Bronchial epithelial cell (primary cell): ENCODE results near the gene CRTC2. TPM values are rescaled to one million over a fixed set of nuclear protein-coding genes. Genes with fewer than 3 reads are reported as not detected.
A peak's percentile ranks its signal among the peaks of the same experiment; 100 is the strongest.

Experiments used
- DNase-seq: peaks from one replicate; pipeline ENCODE4 v3.0.0-alpha.2; 2010; ENCODE audit warnings: low read depth
- FAIRE-seq: peaks from 2 replicates; lab custom pipeline; 2011; peaks lifted over from hg19 to GRCh38; lab: Jason Lieb, UNC
- H3K27me3 ChIP-seq: 2 replicates; pipeline ENCODE4 v1.5.1; 2011; ENCODE audit warnings: low read length; ENCODE audit not compliant: control insufficient read depth, insufficient read depth
- H3K36me3 ChIP-seq: 2 replicates; pipeline ENCODE4 v1.5.1; 2011; ENCODE audit warnings: low read length; ENCODE audit not compliant: control insufficient read depth, insufficient read depth
- H3K4me3 ChIP-seq: 2 replicates; pipeline ENCODE4 v1.5.1; 2011; ENCODE audit warnings: mild to moderate bottlenecking, low read depth, low read length, control low read depth
- CTCF ChIP-seq: IDR thresholded peaks from 2 replicates; pipeline ENCODE4 v1.5.1; 2011; ENCODE audit warnings: mild to moderate bottlenecking, moderate library complexity, low read length, control low read depth, inconsistent platforms; ENCODE audit not compliant: insufficient read depth, severe bottlenecking
- total RNA-seq: library from RNA; depleted of rRNA; stranded (reverse); fragments of >200 nt; gene quantifications from 2 replicates; pipeline ENCODE4 v1.2.1, GENCODE V29; 2014

The CRTC2 gene
- total RNA-seq, 1 donor from 2014 or later = 2.6 TPM

- Histone ChIP-seq H3K36me3 (peaks cover 7% of the 10 kb centered on the region), H3K4me3 (no peak overlapping the region), H3K27me3 (no peaks in the 10 kb centered on the region)
- no peak for TF ChIP-seq CTCF
- FAIRE-seq = no peak
- DNase-seq = no peak
These were observed 36.8 kb upstream of the CRTC2 start for GRCh38 chr1:153995202-153995601.

- no peak for FAIRE-seq
- DNase-seq = no peak
These were observed 33.4 kb upstream of the CRTC2 start for GRCh38 chr1:153991806-153992205.

GRCh38 chr1:153991151-153991630 is 32.8 kb upstream of the CRTC2 start:
- Histone ChIP-seq H3K27me3 (no peaks in the 10 kb centered on the region), H3K4me3 (peak overlapping the region; percentile 69), H3K36me3 (peaks cover 7% of the 10 kb centered on the region)
- DNase-seq (no peak), FAIRE-seq (no peak)
- TF ChIP-seq CTCF = no peak

More at GRCh38 chr1:153991806-153992205, 33.4 kb upstream of the CRTC2 start:
- TF ChIP-seq CTCF = no peak
- peak overlapping the region; percentile 69 for H3K4me3 ChIP-seq
- H3K27me3 ChIP-seq = no peaks in the 10 kb centered on the region
- peaks cover 7% of the 10 kb centered on the region for H3K36me3 ChIP-seq

- DNase-seq (peak; percentile 95), FAIRE-seq (peak; percentile 79)
- H3K27me3 ChIP-seq = no peaks in the 10 kb centered on the region
- no peak for TF ChIP-seq CTCF
- H3K36me3 ChIP-seq = peaks cover 7% of the 10 kb centered on the region
- peak within 1 kb of the TSS; percentile 69 for H3K4me3 ChIP-seq
These were observed 32.2 kb upstream of the CRTC2 start, which contains the start of gene RPS27 for GRCh38 chr1:153990468-153991150. RPS27 (plus strand) TSS chr1:153990762; CDS start chr1:153990797, 35 bp downstream.

- no peak for DNase-seq
- no peaks in the 10 kb centered on the region for H3K27me3 ChIP-seq
- no peak for FAIRE-seq
These were observed 29.2 kb upstream of the CRTC2 start for GRCh38 chr1:153987621-153988020.

More at GRCh38 chr1:153987621-153988020, 29.2 kb upstream of the CRTC2 start:
- peaks cover 8% of the 10 kb centered on the region for H3K36me3 ChIP-seq
- H3K4me3 ChIP-seq = no peak overlapping the region
- TF ChIP-seq CTCF = no peak
